IMR-90 (cell line): Measurements from ENCODE around the gene MINDY1. TPM values are rescaled to one million over a fixed set of nuclear protein-coding genes. Genes with fewer than 3 reads are reported as not detected.
A peak's percentile ranks its signal among the peaks of the same experiment; 100 is the strongest.

Experiments used
- ATAC-seq: fragments of 200-7000 bp; cut with Tn5 transposase; 2 replicates; pipeline ENCODE4 v1.9.1; 2020; ENCODE audit warnings: low read depth, mild to moderate bottlenecking, moderate library complexity
- BruUV-seq: library from RNA; stranded (reverse); fragments of 400-500 nt; replicated peaks from 2 replicates; lab custom pipeline; 2021; lab: Mats Ljungman, UMichigan
- CTCF ChIA-PET: fragments of 300-600 bp; formaldehyde crosslinking; extraction: SDS; loops from one replicate; lab custom pipeline; 2021; ENCODE audit warnings: antibody characterized with exemption; lab: Yijun Ruan, JAX
- POLR2A ChIA-PET: fragments of 300-600 bp; sonication (Branson Sonifier 250); formaldehyde crosslinking; loops from one replicate; lab custom pipeline; 2022; ENCODE audit warnings: antibody characterized with exemption; ENCODE audit not compliant: unreplicated experiment; lab: Charles Lee
- DNase-seq: peaks from one replicate; pipeline ENCODE4 v3.0.0; 2013
- H2AFZ ChIP-seq: replicated peaks from 2 replicates; pipeline ENCODE3; 2013; ENCODE audit warnings: low read length, mild to moderate bottlenecking; ENCODE audit not compliant: poor library complexity
- H2AK5ac ChIP-seq: 2 replicates; pipeline ENCODE4 v1.6.1; 2013; ENCODE audit warnings: low read depth, low read length, inconsistent platforms
- H2AK9ac ChIP-seq: replicated peaks from 2 replicates; pipeline ENCODE3; 2013; ENCODE audit warnings: mild to moderate bottlenecking, low read depth, low read length, moderate library complexity; ENCODE audit not compliant: poor library complexity
- H2BK120ac ChIP-seq: 2 replicates; pipeline ENCODE4 v1.6.1; 2013; ENCODE audit warnings: low read depth, low read length, inconsistent platforms
- H2BK15ac ChIP-seq: 3 replicates; pipeline ENCODE4 v1.6.1; 2013; ENCODE audit warnings: low read depth, low read length, inconsistent platforms
- H2BK20ac ChIP-seq: 2 replicates; pipeline ENCODE4 v1.6.1; 2013; ENCODE audit warnings: low read depth, mild to moderate bottlenecking, inconsistent platforms, low read length, moderate library complexity
- H2BK5ac ChIP-seq: 2 replicates; pipeline ENCODE4 v1.6.1; 2013; ENCODE audit warnings: mild to moderate bottlenecking, low read depth, low read length, inconsistent platforms; ENCODE audit not compliant: poor library complexity, severe bottlenecking
- H3K14ac ChIP-seq: replicated peaks from 2 replicates; pipeline ENCODE4 v1.6.1; 2013; ENCODE audit warnings: low read depth, low read length, inconsistent platforms
- H3K18ac ChIP-seq: 2 replicates; pipeline ENCODE4 v1.6.1; 2013; ENCODE audit warnings: low read depth, low read length, control low read depth
- H3K23ac ChIP-seq: 2 replicates; pipeline ENCODE4 v1.6.1; 2013; ENCODE audit warnings: low read depth, low read length, inconsistent platforms
- H3K27ac ChIP-seq: 2 replicates; pipeline ENCODE4 v1.5.1; 2013; ENCODE audit warnings: mild to moderate bottlenecking, control low read depth, low read length; ENCODE audit not compliant: insufficient read depth
- H3K27me3 ChIP-seq: 2 replicates; pipeline ENCODE4 v1.6.1; 2013; ENCODE audit warnings: low read length; ENCODE audit not compliant: control insufficient read depth, insufficient read depth
- H3K36me3 ChIP-seq: 2 replicates; pipeline ENCODE4 v1.6.1; 2013; ENCODE audit warnings: low read length, mixed read lengths; ENCODE audit not compliant: control insufficient read depth, insufficient read depth
- H3K4ac ChIP-seq: 2 replicates; pipeline ENCODE4 v1.6.1; 2013; ENCODE audit warnings: low read depth, low read length, inconsistent platforms
- H3K4me1 ChIP-seq: 2 replicates; pipeline ENCODE4 v1.6.1; 2013; ENCODE audit warnings: low read length, mixed read lengths; ENCODE audit not compliant: control insufficient read depth, insufficient read depth
- H3K4me2 ChIP-seq: 2 replicates; pipeline ENCODE4 v1.6.1; 2013; ENCODE audit warnings: low read depth, mild to moderate bottlenecking, control low read depth, low read length, moderate library complexity
- H3K4me3 ChIP-seq: 2 replicates; pipeline ENCODE4 v1.5.1; 2013; ENCODE audit warnings: low read depth, mild to moderate bottlenecking, control low read depth, low read length, moderate library complexity; ENCODE audit not compliant: insufficient read depth
- H3K56ac ChIP-seq: 2 replicates; pipeline ENCODE4 v1.6.1; 2013; ENCODE audit warnings: low read length, inconsistent platforms; ENCODE audit not compliant: insufficient read depth; ENCODE audit errors: extremely low read depth
- H3K79me1 ChIP-seq, 2 experiments: 2 replicates each; pipeline ENCODE4 v1.6.1; 2013; ENCODE audit warnings: low read length in 2 of 2, inconsistent platforms in 1 of 2, low read depth in 1 of 2
- H3K9ac ChIP-seq: 2 replicates; pipeline ENCODE4 v1.6.1; 2013; ENCODE audit warnings: low read depth, low read length, control low read depth
- H3K9me1 ChIP-seq: 2 replicates; pipeline ENCODE4 v1.6.1; 2013; ENCODE audit warnings: low read length, inconsistent platforms; ENCODE audit not compliant: insufficient read depth
- H3K9me3 ChIP-seq: 2 replicates; pipeline ENCODE4 v1.6.1; 2013; ENCODE audit warnings: low read length; ENCODE audit not compliant: control insufficient read depth, insufficient read depth
- H4K20me1 ChIP-seq: 2 replicates; pipeline ENCODE4 v1.6.1; 2013; ENCODE audit warnings: low read length, inconsistent platforms; ENCODE audit not compliant: insufficient read depth
- H4K5ac ChIP-seq: 2 replicates; pipeline ENCODE4 v1.6.1; 2013; ENCODE audit warnings: mild to moderate bottlenecking, low read depth, low read length, control low read depth
- H4K8ac ChIP-seq, 2 experiments: 2 replicates each; pipeline ENCODE4 v1.6.1; 2013; ENCODE audit warnings: low read depth in 2 of 2, low read length in 2 of 2, control low read depth in 1 of 2, inconsistent platforms in 1 of 2
- H4K91ac ChIP-seq: 2 replicates; pipeline ENCODE4 v1.6.1; 2013; ENCODE audit warnings: low read depth, low read length, inconsistent platforms; ENCODE audit not compliant: insufficient read depth
- CEBPB ChIP-seq: IDR thresholded peaks from 2 replicates; pipeline ENCODE4 v1.6.1; 2012; ENCODE audit warnings: low read depth, low read length, improper control_type of control experiment
- CHD1 ChIP-seq: IDR thresholded peaks from 2 replicates; pipeline ENCODE4 v1.6.1; 2012; ENCODE audit warnings: low read depth, low read length, improper control_type of control experiment
- FOS ChIP-seq: fragments of 150-350 bp; IDR thresholded peaks from 2 replicates; pipeline ENCODE4 v1.6.1; 2016; ENCODE audit warnings: low read depth, low read length
- MAFK ChIP-seq: IDR thresholded peaks from 2 replicates; pipeline ENCODE4 v1.6.1; 2012; ENCODE audit warnings: low read depth, low read length, improper control_type of control experiment
- MAZ ChIP-seq: IDR thresholded peaks from 2 replicates; pipeline ENCODE4 v1.6.1; 2012; ENCODE audit warnings: low read depth, mild to moderate bottlenecking, low read length, improper control_type of control experiment, moderate library complexity, borderline replicate concordance
- MXI1 ChIP-seq: IDR thresholded peaks from 2 replicates; pipeline ENCODE4 v1.6.1; 2012; ENCODE audit warnings: low read depth, mild to moderate bottlenecking, low read length, moderate library complexity, borderline replicate concordance
- NFE2L2 ChIP-seq: fragments of 150-350 bp; IDR thresholded peaks from 2 replicates; pipeline ENCODE4 v1.6.1; 2016; ENCODE audit warnings: low read depth, mild to moderate bottlenecking, low read length
- POLR2A ChIP-seq: IDR thresholded peaks from 2 replicates; pipeline ENCODE4 v1.6.1; 2012; ENCODE audit warnings: mild to moderate bottlenecking, low read depth, low read length
- RAD21 ChIP-seq: IDR thresholded peaks from 2 replicates; pipeline ENCODE4 v1.6.1; 2012; ENCODE audit warnings: low read length, improper control_type of control experiment
- RCOR1 ChIP-seq: IDR thresholded peaks from 2 replicates; pipeline ENCODE4 v1.6.1; 2012; ENCODE audit warnings: mild to moderate bottlenecking, low read length, improper control_type of control experiment; ENCODE audit not compliant: insufficient replicate concordance
- RFX5 ChIP-seq: IDR thresholded peaks from 2 replicates; pipeline ENCODE4 v1.8.0; 2012; ENCODE audit warnings: low read depth, mild to moderate bottlenecking, low read length, moderate library complexity
- SMC3 ChIP-seq: fragments of 150-350 bp; IDR thresholded peaks from 2 replicates; pipeline ENCODE4 v1.6.1; 2016; ENCODE audit warnings: low read depth, mild to moderate bottlenecking, antibody characterized with exemption, low read length, moderate library complexity
- USF2 ChIP-seq: fragments of 150-350 bp; IDR thresholded peaks from 2 replicates; pipeline ENCODE4 v1.6.1; 2017; ENCODE audit warnings: mild to moderate bottlenecking, antibody characterized with exemption, low read length, low read depth
- WGBS, 2 experiments: methylation state at CpG; one replicate each; pipeline versions ENCODE4 v1.1.5 to v1.1.7; 2013; ENCODE audit warnings: missing lambda C conversion rate in 2 of 2; ENCODE audit not compliant: insufficient read length in 1 of 2; ENCODE audit errors: extremely low coverage in 2 of 2; 5-methylcytosine and 5-hydroxymethylcytosine counted together
- dilution Hi-C: fragments of 300-500 bp; cut with HindIII; formaldehyde crosslinking; loops from one replicate; pipeline ENCODE4 v1.14.3; 2018; ENCODE audit warnings: low sequenced_read_pairs; ENCODE audit not compliant: unreplicated experiment
- in situ Hi-C: fragments of 300-500 bp; cut with MboI; formaldehyde crosslinking; loops from 3 replicates; pipeline ENCODE4 v1.14.3; 2019; ENCODE audit warnings: low sequenced_read_pairs, inconsistent platforms, mixed read lengths
- intact Hi-C: fragments of 100-400 bp; cut with micrococcal nuclease; formaldehyde crosslinking; loops from 2 replicates; pipeline ENCODE4 v1.10.0; 2022
- polyA plus RNA-seq, 3 experiments: library from polyadenylated mRNA; depleted of rRNA; stranded (reverse); fragments of >200 nt; gene quantifications; 2 replicates each; pipeline ENCODE4 v1.2.3, GENCODE V29; 2012; ENCODE audit warnings: low replicate concordance in 1 of 3
- total RNA-seq: library from RNA; depleted of rRNA; stranded (reverse); fragments of >200 nt; gene quantifications from 2 replicates; pipeline ENCODE4 v1.2.3, GENCODE V29; 2012

MINDY1 gene
- total and polyA plus RNA-seq, 2 of the 4 experiments (the other 2 are of a cell fraction): 6.6 to 7.3 TPM

GRCh38 chr1:151008244-151009205, 1.8 kb upstream of the MINDY1 start, which contains the start of gene PRUNE1:
Gene PRUNE1, plus strand, starts transcription at chr1:151008449. Its CDS starts 184 bp downstream, at chr1:151008633.
- Histone ChIP-seq H2AK5ac (peak within 1 kb of the TSS; percentile 94), H3K14ac (peak within 1 kb of the TSS; percentile 99), H2BK15ac (peak within 1 kb of the TSS; percentile 29; the same call in 2 of the 3 replicates), H3K9ac (peak within 1 kb of the TSS; percentile 77), H3K4me1 (peaks cover 5% of the 10 kb centered on the region; the same call in 1 of the 2 replicates), H4K5ac (peak within 1 kb of the TSS; percentile 76), H3K36me3 (no peaks in the 10 kb centered on the region), H4K20me1 (no peaks in the 10 kb centered on the region), H3K9me3 (no peaks in the 10 kb centered on the region), H2BK120ac (peak within 1 kb of the TSS; percentile 80), H3K23ac (peak within 1 kb of the TSS; percentile 98), H3K79me1 (peaks cover 16 to 52% of the 10 kb centered on the region in 2 experiments), H3K18ac (peak within 1 kb of the TSS; percentile 43), H4K91ac (peak within 1 kb of the TSS; percentile 79), H2AK9ac (peak within 1 kb of the TSS; percentile 97), H3K9me1 (peaks cover 11% of the 10 kb centered on the region), H3K4me2 (peak within 1 kb of the TSS; percentile 90), H2AFZ (peak within 1 kb of the TSS; percentile 98), H3K4ac (peak within 1 kb of the TSS; percentile 99), H3K27ac (peak within 1 kb of the TSS; percentile 76), H2BK5ac (peak within 1 kb of the TSS; percentile 77), H2BK20ac (no peak within 1 kb of the TSS), H4K8ac (peak within 1 kb of the TSS; percentile 73 to 95), H3K56ac (peak within 1 kb of the TSS; percentile 70), H3K4me3 (peak within 1 kb of the TSS; percentile 79), H3K27me3 (no peaks in the 10 kb centered on the region)
- peak; percentile 94 for DNase-seq
- BruUV-seq: no TSS peak
- 1% methylated on average over 45 of the region's 69 CpGs; no CpG with 5 or more reads in 1 of the 2 experiments for WGBS, 2 experiments
- peak; percentile 90 for ATAC-seq
- TF ChIP-seq SMC3: no peak
- peak; percentile 65; the same call in 1 of the 2 replicates for TF ChIP-seq MXI1
- no peak for TF ChIP-seq MAFK
- TF ChIP-seq CEBPB: peak; percentile 57; the same call in 1 of the 2 replicates
- peak; percentile 37 for TF ChIP-seq POLR2A
- TF ChIP-seq RCOR1: no peak
- TF ChIP-seq FOS: no peak
- TF ChIP-seq RFX5: 0 out of 2 replicates have a peak, but pooled peaks have one; percentile 9
- TF ChIP-seq USF2: no peak
- no peak for TF ChIP-seq CHD1
- TF ChIP-seq MAZ: peak; percentile 85
- no peak for TF ChIP-seq NFE2L2
- TF ChIP-seq RAD21: no peak
- dilution Hi-C loops (no loop called here), in situ Hi-C loops (no loop called here), intact Hi-C loops (loop anchor here (5.0 to 10.0 kb wide), 2 partner anchors 54 to 444 kb away; partner anchors contain the start of gene MLLT11)
- POLR2A ChIA-PET: interaction anchor here (0.5 kb wide), 1 partner anchor 430 kb away, joined by 3 read pairs; no protein-coding TSS in a partner anchor
- CTCF ChIA-PET: no interaction called here
